HEK293 (cell line): ENCODE measurements around the gene MATN4.

Experiments used
- CTCF ChIA-PET: fragments of 350-600 bp; formaldehyde crosslinking; extraction: SDS; loops from one replicate; lab custom pipeline; 2021; ENCODE audit warnings: antibody characterized with exemption; lab: Yijun Ruan, JAX
- POLR2A ChIA-PET: fragments of 300-600 bp; formaldehyde crosslinking; extraction: SDS; loops from one replicate; lab custom pipeline; 2020; ENCODE audit warnings: antibody characterized with exemption, inconsistent platforms; lab: Yijun Ruan, JAX
- H3K27ac ChIP-seq: fragments of 200-500 bp; sonication (Bioruptor generic); 2 replicates; pipeline ENCODE4 v1.5.1; 2014; ENCODE audit warnings: low read depth, low read length, control low read depth, inconsistent platforms; ENCODE audit errors: extremely low read depth
- H3K36me3 ChIP-seq, 2 experiments: fragments of 200-500 bp in 1 of 2; sonication (Bioruptor generic) in 1 of 2; 1 replicate in 1 of 2; 2 replicates in 1 of 2; pipeline ENCODE4 v1.5.1; 2014 to 2017; ENCODE audit warnings: inconsistent platforms in 2 of 2, low read length in 2 of 2; ENCODE audit not compliant: control insufficient read depth in 2 of 2, insufficient read depth in 1 of 2
- H3K4me1 ChIP-seq: fragments of 200-500 bp; sonication (Bioruptor generic); 2 replicates; pipeline ENCODE4 v1.5.1; 2014; ENCODE audit warnings: mild to moderate bottlenecking, low read length, inconsistent platforms; ENCODE audit not compliant: control insufficient read depth, insufficient read depth
- H3K4me3 ChIP-seq: 2 replicates; pipeline ENCODE4 v1.5.1; 2011; ENCODE audit warnings: low read depth, mild to moderate bottlenecking, control low read depth, low read length, moderate library complexity
- H3K9me3 ChIP-seq: fragments of 200-500 bp; sonication (Bioruptor generic); 2 replicates; pipeline ENCODE4 v1.5.1; 2014; ENCODE audit warnings: low read depth, low read length, inconsistent platforms; ENCODE audit not compliant: control insufficient read depth, insufficient read depth
- EGR2 ChIP-seq: fragments of 450-650 bp; formaldehyde crosslinking; IDR thresholded peaks from 2 replicates; pipeline ENCODE4 v1.5.1; 2016; ENCODE audit warnings: low read depth, missing biosample characterization, missing genetic modification characterization
- SETDB1 ChIP-seq: IDR thresholded peaks from one replicate; pipeline ENCODE4 v1.6.1; 2017; ENCODE audit warnings: mild to moderate bottlenecking, low read length, moderate library complexity, mixed read lengths; ENCODE audit not compliant: insufficient read length
- TRIM28 ChIP-seq: IDR thresholded peaks from 2 replicates; pipeline ENCODE4 v1.6.1; 2011; ENCODE audit warnings: low read length, control low read depth, borderline replicate concordance
- ZBTB17 ChIP-seq: fragments of 450-650 bp; formaldehyde crosslinking; IDR thresholded peaks from 2 replicates; pipeline ENCODE4 v1.5.1; 2016; ENCODE audit warnings: missing biosample characterization, missing genetic modification characterization
- ZBTB48 ChIP-seq: fragments of 450-650 bp; formaldehyde crosslinking; IDR thresholded peaks from 2 replicates; pipeline ENCODE4 v1.5.1; 2016; ENCODE audit warnings: missing biosample characterization, missing genetic modification characterization
- ZNF121 ChIP-seq: fragments of 450-650 bp; formaldehyde crosslinking; IDR thresholded peaks from 2 replicates; pipeline ENCODE4 v1.5.1; 2016; ENCODE audit warnings: missing biosample characterization, missing genetic modification characterization
- ZNF324 ChIP-seq: fragments of 450-650 bp; formaldehyde crosslinking; IDR thresholded peaks from 2 replicates; pipeline ENCODE4 v1.5.1; 2016; ENCODE audit warnings: missing biosample characterization, missing genetic modification characterization
- ZNF341 ChIP-seq: fragments of 450-650 bp; formaldehyde crosslinking; IDR thresholded peaks from 2 replicates; pipeline ENCODE4; 2016; ENCODE audit warnings: low read depth, missing biosample characterization, missing genetic modification characterization
- ZNF404 ChIP-seq: fragments of 450-650 bp; formaldehyde crosslinking; IDR thresholded peaks from 2 replicates; pipeline ENCODE4 v1.5.1; 2017; ENCODE audit warnings: missing biosample characterization, missing genetic modification characterization
- ZNF560 ChIP-seq: fragments of 450-650 bp; formaldehyde crosslinking; IDR thresholded peaks from 2 replicates; pipeline ENCODE4 v1.5.1; 2017; ENCODE audit warnings: missing biosample characterization, missing genetic modification characterization, borderline replicate concordance
- ZNF571 ChIP-seq: fragments of 450-650 bp; formaldehyde crosslinking; IDR thresholded peaks from 2 replicates; pipeline ENCODE4 v1.5.0; 2017; ENCODE audit warnings: missing biosample characterization, missing genetic modification characterization
- ZNF654 ChIP-seq: fragments of 450-650 bp; formaldehyde crosslinking; IDR thresholded peaks from 2 replicates; pipeline ENCODE4 v1.5.1; 2016; ENCODE audit warnings: low read depth, missing biosample characterization, missing genetic modification characterization
- ZNF777 ChIP-seq: fragments of 450-650 bp; formaldehyde crosslinking; IDR thresholded peaks from 2 replicates; pipeline ENCODE4 v1.5.1; 2017; ENCODE audit warnings: missing biosample characterization, missing genetic modification characterization, borderline replicate concordance
- ZXDB ChIP-seq: fragments of 450-650 bp; formaldehyde crosslinking; IDR thresholded peaks from 2 replicates; pipeline ENCODE4 v1.5.1; 2016; ENCODE audit warnings: missing biosample characterization, missing genetic modification characterization
- TF ChIP-seq, protein P1 (sequence below): sonication (generic); formaldehyde crosslinking; IDR thresholded peaks from 2 replicates; pipeline ENCODE4 v1.8.1; 2022; ENCODE audit warnings: mild to moderate bottlenecking, moderate library complexity, missing genetic modification reagents
- TF ChIP-seq, protein P2 (sequence below): fragments of 450-650 bp; formaldehyde crosslinking; IDR thresholded peaks from 2 replicates; pipeline ENCODE4; 2016; ENCODE audit warnings: missing biosample characterization, missing genetic modification characterization
- TF ChIP-seq, protein P3 (sequence below): fragments of 450-650 bp; formaldehyde crosslinking; IDR thresholded peaks from 2 replicates; pipeline ENCODE4 v1.5.1; 2016; ENCODE audit warnings: missing biosample characterization, missing genetic modification characterization
- TF ChIP-seq, protein P4 (sequence below): fragments of 450-650 bp; formaldehyde crosslinking; IDR thresholded peaks from 2 replicates; pipeline ENCODE4 v1.5.1; 2016; ENCODE audit warnings: missing biosample characterization, missing genetic modification characterization
- TF ChIP-seq, protein P5 (sequence below): fragments of 450-650 bp; formaldehyde crosslinking; IDR thresholded peaks from 2 replicates; pipeline ENCODE4 v1.5.1; 2016; ENCODE audit warnings: missing biosample characterization, missing genetic modification characterization
- TF ChIP-seq, protein P6 (sequence below): fragments of 450-650 bp; formaldehyde crosslinking; IDR thresholded peaks from 2 replicates; pipeline ENCODE4 v1.5.1; 2016; ENCODE audit warnings: missing biosample characterization, missing genetic modification characterization, borderline replicate concordance

MATN4 gene

DNA sequence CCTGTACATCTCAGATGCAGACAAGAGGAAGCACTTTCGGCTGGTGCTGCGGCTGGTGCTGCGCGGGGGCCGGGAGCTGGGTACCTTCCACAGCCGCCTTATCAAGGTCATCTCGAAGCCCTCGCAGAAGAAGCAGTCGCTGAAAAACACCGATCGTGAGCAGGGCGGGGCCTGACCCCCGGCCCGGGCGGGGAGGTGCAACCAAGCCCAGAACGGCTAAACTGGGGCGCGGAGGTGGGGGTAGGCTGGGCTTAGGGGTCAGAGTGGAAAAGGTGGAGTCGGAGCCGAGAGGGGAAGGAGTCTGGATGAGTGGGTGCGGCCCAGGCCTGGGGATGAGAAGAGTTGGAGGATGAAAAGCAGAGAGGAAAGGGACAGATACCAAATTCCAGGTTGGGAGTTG lies 4.1 kb upstream of the MATN4 start:
- Histone ChIP-seq H3K27ac (no peak overlapping the region), H3K4me1 (no peaks in the 10 kb centered on the region), H3K36me3 (no peaks in the 10 kb centered on the region), H3K9me3 (no peaks in the 10 kb centered on the region), H3K4me3 (no peak overlapping the region)
- peak; percentile 45; the same call in 1 of the 2 replicates for TF ChIP-seq ZNF341 (tag by site-specific recombination)
- TF ChIP-seq, protein P1, sequence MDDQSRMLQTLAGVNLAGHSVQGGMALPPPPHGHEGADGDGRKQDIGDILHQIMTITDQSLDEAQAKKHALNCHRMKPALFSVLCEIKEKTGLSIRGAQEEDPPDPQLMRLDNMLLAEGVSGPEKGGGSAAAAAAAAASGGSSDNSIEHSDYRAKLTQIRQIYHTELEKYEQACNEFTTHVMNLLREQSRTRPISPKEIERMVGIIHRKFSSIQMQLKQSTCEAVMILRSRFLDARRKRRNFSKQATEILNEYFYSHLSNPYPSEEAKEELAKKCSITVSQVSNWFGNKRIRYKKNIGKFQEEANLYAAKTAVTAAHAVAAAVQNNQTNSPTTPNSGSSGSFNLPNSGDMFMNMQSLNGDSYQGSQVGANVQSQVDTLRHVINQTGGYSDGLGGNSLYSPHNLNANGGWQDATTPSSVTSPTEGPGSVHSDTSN (CRISPR knock-in tag) = no peak
- CTCF ChIA-PET = interaction anchor here (0.5 to 1.8 kb wide), 16 partner anchors 9 to 301 kb away, joined by 3 to 9 read pairs (median 4); no protein-coding TSS in a partner anchor
- POLR2A ChIA-PET = interaction anchor here (0.9 kb wide), 1 partner anchor 35 kb away, joined by 4 read pairs; no protein-coding TSS in a partner anchor

DNA sequence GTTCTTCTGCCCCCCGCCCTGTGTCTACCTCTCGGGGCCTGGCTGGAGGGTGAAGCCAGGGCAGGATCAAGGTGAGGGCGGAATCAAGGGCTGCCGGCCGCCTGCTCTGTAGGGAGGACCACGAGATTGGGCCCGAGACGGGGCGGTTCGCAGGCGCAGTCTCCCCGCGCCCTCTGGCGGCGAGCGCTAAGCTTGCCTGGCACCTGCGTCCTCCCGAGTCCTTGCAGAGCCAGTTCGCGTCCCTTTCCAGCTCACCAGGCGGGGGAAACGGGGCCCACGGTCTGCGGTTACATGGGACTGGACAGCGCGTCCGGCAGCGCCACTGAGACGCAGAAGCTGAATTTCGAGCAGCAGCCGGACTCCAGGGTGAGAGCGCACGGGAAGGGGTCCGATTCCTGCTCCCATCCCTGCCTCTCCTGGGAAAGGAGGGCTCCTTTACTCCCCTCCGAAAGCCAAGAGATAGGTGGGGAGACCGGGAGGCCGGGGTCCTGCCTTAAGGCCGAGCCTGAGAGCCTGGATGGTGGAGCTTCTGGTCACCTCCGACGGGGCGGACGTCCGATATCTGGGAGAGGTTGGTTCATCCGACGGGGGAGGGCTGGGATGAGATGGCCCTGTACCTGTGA lies 3.6 kb upstream of the MATN4 start:
- Histone ChIP-seq H3K4me3 (no peak overlapping the region), H3K27ac (no peak overlapping the region), H3K36me3 (no peaks in the 10 kb centered on the region), H3K4me1 (no peaks in the 10 kb centered on the region), H3K9me3 (no peaks in the 10 kb centered on the region)
- CTCF ChIA-PET = interaction anchor here (0.5 to 1.8 kb wide), 15 partner anchors 10 to 300 kb away, joined by 3 to 9 read pairs (median 4); no protein-coding TSS in a partner anchor
- POLR2A ChIA-PET = interaction anchor here (0.9 kb wide), 1 partner anchor 35 kb away, joined by 4 read pairs; no protein-coding TSS in a partner anchor
- TF ChIP-seq SETDB1 (no peak), ZNF324 (no peak), TRIM28 (peak; percentile 29; the same call in 1 of the 2 replicates), ZBTB17 (tag by site-specific recombination) (0 out of 2 replicates have a peak, but pooled peaks have one; percentile 26), ZNF404 (tag by site-specific recombination) (no peak), ZXDB (tag by site-specific recombination) (no peak), ZNF571 (tag by site-specific recombination) (no peak), ZNF121 (peak; percentile 81; the same call in 1 of the 2 replicates), EGR2 (tag by site-specific recombination) (no peak), ZNF777 (tag by site-specific recombination) (0 out of 2 replicates have a peak, but pooled peaks have one; percentile 56), ZNF560 (tag by site-specific recombination) (no peak), ZNF654 (tag by site-specific recombination) (peak; percentile 46), ZBTB48 (no peak)
- TF ChIP-seq, protein P2, sequence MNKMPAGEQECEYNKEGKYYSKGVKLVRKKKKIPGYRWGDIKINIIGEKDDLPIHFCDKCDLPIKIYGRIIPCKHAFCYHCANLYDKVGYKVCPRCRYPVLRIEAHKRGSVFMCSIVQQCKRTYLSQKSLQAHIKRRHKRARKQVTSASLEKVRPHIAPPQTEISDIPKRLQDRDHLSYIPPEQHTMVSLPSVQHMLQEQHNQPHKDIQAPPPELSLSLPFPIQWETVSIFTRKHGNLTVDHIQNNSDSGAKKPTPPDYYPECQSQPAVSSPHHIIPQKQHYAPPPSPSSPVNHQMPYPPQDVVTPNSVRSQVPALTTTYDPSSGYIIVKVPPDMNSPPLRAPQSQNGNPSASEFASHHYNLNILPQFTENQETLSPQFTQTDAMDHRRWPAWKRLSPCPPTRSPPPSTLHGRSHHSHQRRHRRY = no peak
- TF ChIP-seq, protein P3, sequence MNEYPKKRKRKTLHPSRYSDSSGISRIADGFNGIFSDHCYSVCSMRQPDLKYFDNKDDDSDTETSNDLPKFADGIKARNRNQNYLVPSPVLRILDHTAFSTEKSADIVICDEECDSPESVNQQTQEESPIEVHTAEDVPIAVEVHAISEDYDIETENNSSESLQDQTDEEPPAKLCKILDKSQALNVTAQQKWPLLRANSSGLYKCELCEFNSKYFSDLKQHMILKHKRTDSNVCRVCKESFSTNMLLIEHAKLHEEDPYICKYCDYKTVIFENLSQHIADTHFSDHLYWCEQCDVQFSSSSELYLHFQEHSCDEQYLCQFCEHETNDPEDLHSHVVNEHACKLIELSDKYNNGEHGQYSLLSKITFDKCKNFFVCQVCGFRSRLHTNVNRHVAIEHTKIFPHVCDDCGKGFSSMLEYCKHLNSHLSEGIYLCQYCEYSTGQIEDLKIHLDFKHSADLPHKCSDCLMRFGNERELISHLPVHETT (tag by site-specific recombination) = no peak
- TF ChIP-seq, protein P4, sequence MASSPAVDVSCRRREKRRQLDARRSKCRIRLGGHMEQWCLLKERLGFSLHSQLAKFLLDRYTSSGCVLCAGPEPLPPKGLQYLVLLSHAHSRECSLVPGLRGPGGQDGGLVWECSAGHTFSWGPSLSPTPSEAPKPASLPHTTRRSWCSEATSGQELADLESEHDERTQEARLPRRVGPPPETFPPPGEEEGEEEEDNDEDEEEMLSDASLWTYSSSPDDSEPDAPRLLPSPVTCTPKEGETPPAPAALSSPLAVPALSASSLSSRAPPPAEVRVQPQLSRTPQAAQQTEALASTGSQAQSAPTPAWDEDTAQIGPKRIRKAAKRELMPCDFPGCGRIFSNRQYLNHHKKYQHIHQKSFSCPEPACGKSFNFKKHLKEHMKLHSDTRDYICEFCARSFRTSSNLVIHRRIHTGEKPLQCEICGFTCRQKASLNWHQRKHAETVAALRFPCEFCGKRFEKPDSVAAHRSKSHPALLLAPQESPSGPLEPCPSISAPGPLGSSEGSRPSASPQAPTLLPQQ (tag by site-specific recombination) = peak; percentile 65; the same call in 1 of the 2 replicates
- TF ChIP-seq, protein P5, sequence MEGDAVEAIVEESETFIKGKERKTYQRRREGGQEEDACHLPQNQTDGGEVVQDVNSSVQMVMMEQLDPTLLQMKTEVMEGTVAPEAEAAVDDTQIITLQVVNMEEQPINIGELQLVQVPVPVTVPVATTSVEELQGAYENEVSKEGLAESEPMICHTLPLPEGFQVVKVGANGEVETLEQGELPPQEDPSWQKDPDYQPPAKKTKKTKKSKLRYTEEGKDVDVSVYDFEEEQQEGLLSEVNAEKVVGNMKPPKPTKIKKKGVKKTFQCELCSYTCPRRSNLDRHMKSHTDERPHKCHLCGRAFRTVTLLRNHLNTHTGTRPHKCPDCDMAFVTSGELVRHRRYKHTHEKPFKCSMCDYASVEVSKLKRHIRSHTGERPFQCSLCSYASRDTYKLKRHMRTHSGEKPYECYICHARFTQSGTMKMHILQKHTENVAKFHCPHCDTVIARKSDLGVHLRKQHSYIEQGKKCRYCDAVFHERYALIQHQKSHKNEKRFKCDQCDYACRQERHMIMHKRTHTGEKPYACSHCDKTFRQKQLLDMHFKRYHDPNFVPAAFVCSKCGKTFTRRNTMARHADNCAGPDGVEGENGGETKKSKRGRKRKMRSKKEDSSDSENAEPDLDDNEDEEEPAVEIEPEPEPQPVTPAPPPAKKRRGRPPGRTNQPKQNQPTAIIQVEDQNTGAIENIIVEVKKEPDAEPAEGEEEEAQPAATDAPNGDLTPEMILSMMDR (tag by site-specific recombination) = peak; percentile 90
- TF ChIP-seq, protein P6, sequence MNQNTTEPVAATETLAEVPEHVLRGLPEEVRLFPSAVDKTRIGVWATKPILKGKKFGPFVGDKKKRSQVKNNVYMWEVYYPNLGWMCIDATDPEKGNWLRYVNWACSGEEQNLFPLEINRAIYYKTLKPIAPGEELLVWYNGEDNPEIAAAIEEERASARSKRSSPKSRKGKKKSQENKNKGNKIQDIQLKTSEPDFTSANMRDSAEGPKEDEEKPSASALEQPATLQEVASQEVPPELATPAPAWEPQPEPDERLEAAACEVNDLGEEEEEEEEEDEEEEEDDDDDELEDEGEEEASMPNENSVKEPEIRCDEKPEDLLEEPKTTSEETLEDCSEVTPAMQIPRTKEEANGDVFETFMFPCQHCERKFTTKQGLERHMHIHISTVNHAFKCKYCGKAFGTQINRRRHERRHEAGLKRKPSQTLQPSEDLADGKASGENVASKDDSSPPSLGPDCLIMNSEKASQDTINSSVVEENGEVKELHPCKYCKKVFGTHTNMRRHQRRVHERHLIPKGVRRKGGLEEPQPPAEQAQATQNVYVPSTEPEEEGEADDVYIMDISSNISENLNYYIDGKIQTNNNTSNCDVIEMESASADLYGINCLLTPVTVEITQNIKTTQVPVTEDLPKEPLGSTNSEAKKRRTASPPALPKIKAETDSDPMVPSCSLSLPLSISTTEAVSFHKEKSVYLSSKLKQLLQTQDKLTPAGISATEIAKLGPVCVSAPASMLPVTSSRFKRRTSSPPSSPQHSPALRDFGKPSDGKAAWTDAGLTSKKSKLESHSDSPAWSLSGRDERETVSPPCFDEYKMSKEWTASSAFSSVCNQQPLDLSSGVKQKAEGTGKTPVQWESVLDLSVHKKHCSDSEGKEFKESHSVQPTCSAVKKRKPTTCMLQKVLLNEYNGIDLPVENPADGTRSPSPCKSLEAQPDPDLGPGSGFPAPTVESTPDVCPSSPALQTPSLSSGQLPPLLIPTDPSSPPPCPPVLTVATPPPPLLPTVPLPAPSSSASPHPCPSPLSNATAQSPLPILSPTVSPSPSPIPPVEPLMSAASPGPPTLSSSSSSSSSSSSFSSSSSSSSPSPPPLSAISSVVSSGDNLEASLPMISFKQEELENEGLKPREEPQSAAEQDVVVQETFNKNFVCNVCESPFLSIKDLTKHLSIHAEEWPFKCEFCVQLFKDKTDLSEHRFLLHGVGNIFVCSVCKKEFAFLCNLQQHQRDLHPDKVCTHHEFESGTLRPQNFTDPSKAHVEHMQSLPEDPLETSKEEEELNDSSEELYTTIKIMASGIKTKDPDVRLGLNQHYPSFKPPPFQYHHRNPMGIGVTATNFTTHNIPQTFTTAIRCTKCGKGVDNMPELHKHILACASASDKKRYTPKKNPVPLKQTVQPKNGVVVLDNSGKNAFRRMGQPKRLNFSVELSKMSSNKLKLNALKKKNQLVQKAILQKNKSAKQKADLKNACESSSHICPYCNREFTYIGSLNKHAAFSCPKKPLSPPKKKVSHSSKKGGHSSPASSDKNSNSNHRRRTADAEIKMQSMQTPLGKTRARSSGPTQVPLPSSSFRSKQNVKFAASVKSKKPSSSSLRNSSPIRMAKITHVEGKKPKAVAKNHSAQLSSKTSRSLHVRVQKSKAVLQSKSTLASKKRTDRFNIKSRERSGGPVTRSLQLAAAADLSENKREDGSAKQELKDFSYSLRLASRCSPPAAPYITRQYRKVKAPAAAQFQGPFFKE (tag by site-specific recombination) = no peak
